Tibial artery (tissue), 4 donors: ENCODE measurements around the gene PRRT1B.

Experiments used
- DNase-seq, 2 donors: peaks; one replicate each; pipeline ENCODE4 v3.0.0-alpha.2; 2019
- H3K27ac ChIP-seq, 2 donors: fragments of 200-600 bp; sonication (generic) in 1 of 2; 1 replicate in 1 of 2; 2 replicates in 1 of 2; pipeline ENCODE4 v1.5.1; 2018 to 2019; ENCODE audit warnings: mild to moderate bottlenecking in 1 of 2
- H3K27me3 ChIP-seq, 2 donors: fragments of 200-600 bp; sonication (generic) in 1 of 2; one replicate each; pipeline versions ENCODE4 v1.5.1 to v1.6.0; 2016 to 2019
- H3K36me3 ChIP-seq, 3 donors: fragments of 200-600 bp; sonication (generic) in 2 of 3; one replicate each; pipeline ENCODE4 v1.5.1; 2016 to 2019; ENCODE audit warnings: mild to moderate bottlenecking in 2 of 3
- H3K4me1 ChIP-seq, 4 donors: fragments of 200-600 bp; sonication (generic) in 2 of 4; 1 replicate in 3 of 4; 2 replicates in 1 of 4; pipeline ENCODE4 v1.5.1; 2016 to 2019
- H3K4me3 ChIP-seq, 2 donors: fragments of 200-600 bp; sonication (generic) in 1 of 2; 1 replicate in 1 of 2; 2 replicates in 1 of 2; pipeline ENCODE4 v1.5.1; 2018 to 2019; ENCODE audit warnings: mild to moderate bottlenecking in 2 of 2
- H3K9me3 ChIP-seq, 3 donors: fragments of 200-600 bp; sonication (generic) in 1 of 3; one replicate each; pipeline ENCODE4 v1.5.1; 2016 to 2019
- CTCF ChIP-seq, 2 experiments: fragments of 200-600 bp in 1 of 2; fragments of 450-650 bp in 1 of 2; IDR thresholded peaks; one replicate each; pipeline ENCODE4 v1.5.1; 2017 to 2019; ENCODE audit warnings: antibody characterized with exemption in 2 of 2, mild to moderate bottlenecking in 1 of 2, moderate library complexity in 1 of 2
- intact Hi-C: fragments of 100-400 bp; cut with DNase I; formaldehyde crosslinking; loops from one replicate; pipeline ENCODE4 v1.15.0; 2023; ENCODE audit warnings: low total_unique reads

PRRT1B gene

GRCh38 chr9:131594906-131595665 is 49.8 kb downstream of the PRRT1B start:
- no peak for DNase-seq
- H3K27me3 ChIP-seq = no peaks in the 10 kb centered on the region
- H3K36me3 ChIP-seq = peaks cover 43 to 97% (median 77%) of the 10 kb centered on the region in 3 donors
- intact Hi-C loops = loop anchor here (10.0 kb wide), 1 partner anchor 50 kb away; no protein-coding TSS in a partner anchor
- no peak overlapping the region for H3K27ac ChIP-seq
- no peaks in the 10 kb centered on the region for H3K9me3 ChIP-seq
- H3K4me3 ChIP-seq = no peak overlapping the region
- TF ChIP-seq CTCF (IDR thresholded peaks at IDR 0.05) = no peak
- H3K4me1 ChIP-seq = peaks cover 0 to 10% (median 0%) of the 10 kb centered on the region in 4 donors

- Histone ChIP-seq H3K27ac (no peak overlapping the region), H3K27me3 (no peaks in the 10 kb centered on the region), H3K36me3 (peaks cover 49 to 97% (median 70%) of the 10 kb centered on the region in 3 donors), H3K4me1 (peaks cover 0 to 10% (median 0%) of the 10 kb centered on the region in 4 donors), H3K4me3 (no peak overlapping the region), H3K9me3 (no peaks in the 10 kb centered on the region)
- no peak for DNase-seq
- no peak for TF ChIP-seq CTCF (IDR thresholded peaks at IDR 0.05)
- intact Hi-C loops = loop anchor here (10.0 kb wide), 1 partner anchor 49 kb away; no protein-coding TSS in a partner anchor
Observed at GRCh38 chr9:131595696-131596429, 50.5 kb downstream of the PRRT1B start.

- no peaks in the 10 kb centered on the region for H3K9me3 ChIP-seq
- TF ChIP-seq CTCF (IDR thresholded peaks at IDR 0.05) = no peak
- no peaks in the 10 kb centered on the region for H3K27me3 ChIP-seq
- DNase-seq = no peak
- intact Hi-C loops = loop anchor here (10.0 kb wide), 1 partner anchor 48 kb away; no protein-coding TSS in a partner anchor
- peaks cover 0 to 8% (median 0%) of the 10 kb centered on the region in 4 donors for H3K4me1 ChIP-seq
- peaks cover 49 to 97% (median 70%) of the 10 kb centered on the region in 3 donors for H3K36me3 ChIP-seq
- no peak overlapping the region for H3K27ac ChIP-seq
- no peak overlapping the region for H3K4me3 ChIP-seq
Observed at GRCh38 chr9:131596430-131596743, 51.1 kb downstream of the PRRT1B start.

GRCh38 chr9:131597246-131597645 is 51.9 kb downstream of the PRRT1B start:
- no peaks in the 10 kb centered on the region for H3K4me1 ChIP-seq
- no peaks in the 10 kb centered on the region for H3K9me3 ChIP-seq
- H3K36me3 ChIP-seq = peaks cover 57 to 97% (median 79%) of the 10 kb centered on the region in 3 donors
- TF ChIP-seq CTCF (IDR thresholded peaks at IDR 0.05) = no peak
- no peak overlapping the region for H3K4me3 ChIP-seq
- no peak overlapping the region for H3K27ac ChIP-seq
- H3K27me3 ChIP-seq = no peaks in the 10 kb centered on the region
- intact Hi-C loops = loop anchor here (10.0 kb wide), 1 partner anchor 48 kb away; no protein-coding TSS in a partner anchor
- no peak for DNase-seq

GRCh38 chr9:131598121-131598520 is 52.8 kb downstream of the PRRT1B start:
- H3K4me3 ChIP-seq = no peak overlapping the region
- H3K36me3 ChIP-seq = peaks cover 57 to 98% (median 87%) of the 10 kb centered on the region in 3 donors
- no peaks in the 10 kb centered on the region for H3K27me3 ChIP-seq
- no peaks in the 10 kb centered on the region for H3K4me1 ChIP-seq
- intact Hi-C loops = loop anchor here (10.0 kb wide), 1 partner anchor 47 kb away; no protein-coding TSS in a partner anchor
- no peaks in the 10 kb centered on the region for H3K9me3 ChIP-seq
- peak; percentile 54 to 78 for DNase-seq
- no peak overlapping the region for H3K27ac ChIP-seq
- TF ChIP-seq CTCF (IDR thresholded peaks at IDR 0.05) = no peak
